OCI-LY1 (cell line): ENCODE results near the gene LMTK3.

ENCODE experiments used
- H2AFZ ChIP-seq: fragments of 200-600 bp; sonication (generic), shearing (Covaris generic); 2 replicates; pipeline ENCODE4 v1.6.0; 2014; ENCODE audit warnings: antibody characterized with exemption, mild to moderate bottlenecking, low read length
- H3F3A ChIP-seq: fragments of 200-600 bp; sonication (generic), shearing (Covaris generic); 2 replicates; pipeline ENCODE4 v1.6.0; 2014; ENCODE audit warnings: mild to moderate bottlenecking, antibody characterized with exemption, low read length, moderate library complexity; ENCODE audit not compliant: insufficient read depth
- H3K27ac ChIP-seq: fragments of 200-600 bp; sonication (generic); 2 replicates; pipeline ENCODE4 v1.5.1; 2014; ENCODE audit warnings: low read length, mixed run types, mild to moderate bottlenecking, low read depth; ENCODE audit not compliant: poor library complexity, severe bottlenecking
- H3K27me3 ChIP-seq: fragments of 200-600 bp; sonication (generic); 2 replicates; pipeline ENCODE4 v1.6.0; 2014; ENCODE audit warnings: antibody characterized with exemption, mild to moderate bottlenecking, low read length, moderate library complexity; ENCODE audit not compliant: insufficient read depth
- H3K36me3 ChIP-seq: fragments of 200-600 bp; sonication (generic); 2 replicates; pipeline ENCODE4 v1.6.1; 2014; ENCODE audit warnings: mild to moderate bottlenecking, antibody characterized with exemption, low read length, moderate library complexity, mixed read lengths; ENCODE audit not compliant: insufficient read depth
- H3K4me1 ChIP-seq: fragments of 200-600 bp; sonication (generic); 2 replicates; pipeline ENCODE4 v1.5.1; 2014; ENCODE audit warnings: mild to moderate bottlenecking, low read length, moderate library complexity; ENCODE audit not compliant: insufficient read depth, severe bottlenecking
- H3K4me2 ChIP-seq: fragments of 200-600 bp; sonication (generic), shearing (Covaris generic); 2 replicates; pipeline ENCODE4 v1.6.1; 2014; ENCODE audit warnings: low read length
- H3K4me3 ChIP-seq: fragments of 200-600 bp; sonication (generic); 2 replicates; pipeline ENCODE4 v1.5.1; 2014; ENCODE audit warnings: low read length, low read depth, mild to moderate bottlenecking, mixed read lengths; ENCODE audit not compliant: poor library complexity, severe bottlenecking
- H3K79me2 ChIP-seq: fragments of 200-600 bp; shearing (Covaris generic); 2 replicates; pipeline ENCODE4 v1.6.1; 2016; ENCODE audit warnings: mixed run types, low read length, mixed read lengths; ENCODE audit not compliant: insufficient read depth
- H3K9ac ChIP-seq: fragments of 200-600 bp; sonication (generic), shearing (Covaris generic); 2 replicates; pipeline ENCODE4 v1.6.1; 2014; ENCODE audit warnings: mild to moderate bottlenecking, low read length, mixed read lengths
- H3K9me2 ChIP-seq: fragments of 200-600 bp; sonication (generic), shearing (Covaris generic); 2 replicates; pipeline ENCODE4 v1.6.1; 2014; ENCODE audit warnings: low read depth, mild to moderate bottlenecking, low read length, mixed read lengths
- H3K9me3 ChIP-seq: fragments of 200-600 bp; shearing (Covaris generic); 2 replicates; pipeline ENCODE4 v1.6.1; 2014; ENCODE audit warnings: low read length, mixed read lengths
- H4K20me1 ChIP-seq: fragments of 200-600 bp; sonication (generic), shearing (Covaris generic); 2 replicates; pipeline ENCODE4 v1.6.0; 2016; ENCODE audit warnings: mild to moderate bottlenecking, low read length; ENCODE audit not compliant: insufficient read depth
- EZH2 ChIP-seq: fragments of 200-600 bp; sonication (generic), shearing (Covaris generic); IDR thresholded peaks from 2 replicates; pipeline ENCODE4 v1.8.0; 2017; ENCODE audit warnings: borderline replicate concordance, mixed run types, mild to moderate bottlenecking, antibody characterized with exemption, low read length, moderate library complexity, mixed read lengths
- TF ChIP-seq, protein P1 (sequence below): fragments of 200-600 bp; sonication (generic), shearing (Covaris generic); IDR thresholded peaks from 2 replicates; pipeline ENCODE4 v1.5.1; 2017; ENCODE audit warnings: mild to moderate bottlenecking, antibody characterized with exemption, low read length, moderate library complexity, mixed read lengths

The LMTK3 gene

DNA sequence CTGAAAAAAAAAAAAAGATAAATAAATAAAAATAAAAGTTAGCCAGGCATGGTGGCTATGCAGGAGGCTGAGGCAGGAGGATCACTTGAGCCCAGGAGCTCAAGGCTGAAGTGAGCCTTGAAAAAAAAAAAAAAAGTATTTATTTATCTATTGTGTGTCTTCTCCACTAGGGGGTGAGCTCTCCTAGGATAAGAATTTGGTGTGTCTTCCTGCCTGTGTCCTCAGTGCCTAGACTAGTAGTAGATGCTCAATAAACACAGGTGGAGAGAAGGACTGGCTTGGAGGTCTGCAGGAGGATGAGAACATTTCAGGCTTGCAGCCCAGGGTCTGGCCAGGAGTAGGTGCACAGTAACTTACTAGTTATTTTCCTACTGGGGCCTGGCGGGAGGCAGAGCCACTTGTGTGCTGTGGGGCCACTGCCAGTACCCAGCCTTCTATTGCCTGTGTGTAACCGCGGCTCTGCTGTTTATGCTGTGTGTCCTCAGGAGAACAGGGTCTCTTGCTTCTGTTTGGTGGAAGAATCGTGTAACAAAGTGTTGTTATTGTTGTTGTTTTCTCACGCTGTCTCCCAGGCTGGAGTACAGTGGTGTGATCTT, 5.4 kb downstream of the LMTK3 start:
- Histone ChIP-seq H3K79me2 (no peaks in the 10 kb centered on the region), H3K36me3 (no peaks in the 10 kb centered on the region), H3K9me3 (no peaks in the 10 kb centered on the region), H3K9me2 (no peaks in the 10 kb centered on the region), H2AFZ (no peak overlapping the region), H3F3A (no peaks in the 10 kb centered on the region), H3K4me1 (peaks cover 9% of the 10 kb centered on the region), H4K20me1 (no peaks in the 10 kb centered on the region), H3K4me3 (no peak overlapping the region), H3K27ac (no peak overlapping the region), H3K4me2 (no peak overlapping the region), H3K27me3 (no peaks in the 10 kb centered on the region), H3K9ac (no peak overlapping the region)
- TF ChIP-seq, protein P1, sequence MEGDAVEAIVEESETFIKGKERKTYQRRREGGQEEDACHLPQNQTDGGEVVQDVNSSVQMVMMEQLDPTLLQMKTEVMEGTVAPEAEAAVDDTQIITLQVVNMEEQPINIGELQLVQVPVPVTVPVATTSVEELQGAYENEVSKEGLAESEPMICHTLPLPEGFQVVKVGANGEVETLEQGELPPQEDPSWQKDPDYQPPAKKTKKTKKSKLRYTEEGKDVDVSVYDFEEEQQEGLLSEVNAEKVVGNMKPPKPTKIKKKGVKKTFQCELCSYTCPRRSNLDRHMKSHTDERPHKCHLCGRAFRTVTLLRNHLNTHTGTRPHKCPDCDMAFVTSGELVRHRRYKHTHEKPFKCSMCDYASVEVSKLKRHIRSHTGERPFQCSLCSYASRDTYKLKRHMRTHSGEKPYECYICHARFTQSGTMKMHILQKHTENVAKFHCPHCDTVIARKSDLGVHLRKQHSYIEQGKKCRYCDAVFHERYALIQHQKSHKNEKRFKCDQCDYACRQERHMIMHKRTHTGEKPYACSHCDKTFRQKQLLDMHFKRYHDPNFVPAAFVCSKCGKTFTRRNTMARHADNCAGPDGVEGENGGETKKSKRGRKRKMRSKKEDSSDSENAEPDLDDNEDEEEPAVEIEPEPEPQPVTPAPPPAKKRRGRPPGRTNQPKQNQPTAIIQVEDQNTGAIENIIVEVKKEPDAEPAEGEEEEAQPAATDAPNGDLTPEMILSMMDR: peak; percentile 57
- TF ChIP-seq EZH2: no peak

DNA sequence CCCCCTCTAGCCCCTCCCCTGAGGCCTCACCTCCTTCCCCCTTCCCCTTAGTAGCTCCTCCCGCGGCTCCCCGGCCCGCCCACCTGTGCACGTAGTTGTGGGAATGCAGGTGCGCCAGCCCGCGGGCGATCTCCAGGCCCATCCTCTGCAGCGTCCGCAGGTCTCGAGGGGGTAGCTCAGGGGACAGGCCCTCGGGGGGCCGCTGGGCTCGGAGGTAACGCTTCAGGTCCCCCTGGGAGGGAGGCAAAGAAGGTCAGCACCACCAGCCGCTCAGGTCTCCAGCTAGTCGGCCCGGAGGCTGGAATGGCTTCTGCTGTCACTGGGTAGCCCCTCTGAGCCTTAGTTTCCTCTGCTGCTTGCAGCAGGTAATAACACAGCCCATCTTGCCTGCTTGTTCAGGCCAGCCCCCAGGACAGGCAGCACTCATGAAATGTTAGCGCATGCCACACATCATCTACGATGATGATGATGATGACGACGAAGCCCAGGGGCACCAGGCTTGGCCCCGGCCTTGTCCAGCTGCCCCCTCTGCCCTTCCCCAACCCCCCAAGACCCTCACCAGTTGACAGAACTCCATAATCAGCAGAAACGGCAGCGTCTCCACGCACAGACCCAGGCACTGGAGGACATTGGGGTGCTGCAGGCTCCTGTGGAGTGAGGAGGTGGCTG, 9.2 kb downstream of the LMTK3 start:
- H3K4me3 ChIP-seq: peak overlapping the region; percentile 3
- TF ChIP-seq EZH2: no peak
- TF ChIP-seq, protein P1: no peak
- H3K9me3 ChIP-seq: no peaks in the 10 kb centered on the region
- peaks cover 7% of the 10 kb centered on the region for H3K4me1 ChIP-seq
- no peaks in the 10 kb centered on the region for H3K9me2 ChIP-seq
- H4K20me1 ChIP-seq: no peaks in the 10 kb centered on the region
- no peaks in the 10 kb centered on the region for H3K36me3 ChIP-seq
- no peaks in the 10 kb centered on the region for H3K27me3 ChIP-seq
- no peak overlapping the region for H3K27ac ChIP-seq
- H3K9ac ChIP-seq: no peak overlapping the region
- H2AFZ ChIP-seq: no peak overlapping the region
- no peaks in the 10 kb centered on the region for H3K79me2 ChIP-seq
- no peaks in the 10 kb centered on the region for H3F3A ChIP-seq
- peak overlapping the region; percentile 40 for H3K4me2 ChIP-seq

DNA sequence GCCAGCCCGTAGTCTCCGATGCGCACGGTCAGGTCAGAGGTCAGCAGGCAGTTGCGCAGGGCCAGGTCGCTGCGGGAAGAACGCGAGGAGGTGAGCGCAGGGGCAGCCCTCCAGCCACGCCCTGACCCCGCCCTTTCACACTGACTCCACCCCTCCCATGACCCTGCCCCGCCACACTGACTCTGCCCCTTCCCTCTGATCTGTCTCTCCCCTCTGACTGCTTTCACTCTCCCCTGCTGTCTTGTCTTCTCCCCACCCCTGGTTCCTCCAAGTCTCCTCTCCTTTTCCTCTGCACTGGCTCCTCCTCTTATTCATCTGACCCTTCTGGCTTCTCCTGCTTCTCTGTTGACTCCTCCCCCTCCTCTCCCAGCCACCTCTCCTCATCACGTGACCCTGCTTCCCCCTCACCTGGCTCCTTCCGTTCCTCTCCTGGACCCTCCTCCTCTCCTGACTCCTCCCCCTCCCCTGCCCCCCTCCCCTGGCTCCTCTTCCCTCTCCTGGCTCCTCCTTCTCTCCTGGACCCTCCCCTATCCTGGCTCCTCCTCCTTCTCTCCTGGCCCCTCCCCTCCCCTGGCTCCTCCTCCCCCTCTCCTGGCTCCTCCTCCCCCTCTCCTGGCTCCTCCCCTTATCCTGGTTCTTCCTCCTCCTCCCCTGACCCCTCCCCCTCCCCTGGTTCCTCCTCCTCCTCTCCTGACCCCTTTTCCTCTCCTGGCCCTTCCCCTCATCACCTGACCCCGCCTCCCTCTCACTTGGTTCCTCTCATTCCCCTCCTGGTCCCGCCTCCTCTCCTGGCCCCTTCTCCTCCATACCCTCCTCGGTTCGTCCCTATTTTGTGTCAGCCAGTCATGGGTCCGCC, 9.9 kb downstream of the LMTK3 start:
- TF ChIP-seq, protein P1: no peak
- TF ChIP-seq EZH2: no peak
- Histone ChIP-seq H3K27me3 (no peaks in the 10 kb centered on the region), H3K4me2 (peak overlapping the region; percentile 40), H4K20me1 (no peaks in the 10 kb centered on the region), H3K9ac (no peak overlapping the region), H3K9me2 (no peaks in the 10 kb centered on the region), H3K27ac (no peak overlapping the region), H3K9me3 (no peaks in the 10 kb centered on the region), H3F3A (no peaks in the 10 kb centered on the region), H3K36me3 (no peaks in the 10 kb centered on the region), H3K4me3 (peak overlapping the region; percentile 12), H3K79me2 (no peaks in the 10 kb centered on the region), H2AFZ (no peak overlapping the region), H3K4me1 (peaks cover 7% of the 10 kb centered on the region)
